Right renal cortex interstitium (tissue), 3 donors: ENCODE results near the gene METTL23. TPM values are rescaled to one million over a fixed set of nuclear protein-coding genes. Genes with fewer than 3 reads are reported as not detected.

Source experiments
- DNase-seq, 3 donors: peaks; one replicate each; pipeline ENCODE4 v3.0.0-alpha.2; 2013; ENCODE audit warnings: low read depth in 3 of 3, low spot score in 2 of 3
- polyA plus RNA-seq, 3 donors: library from polyadenylated mRNA; unstranded; fragments of 120-200 nt; gene quantifications; one replicate each; pipeline ENCODE4 v1.2.1, GENCODE V29; 2013; ENCODE audit not compliant: insufficient read length in 3 of 3

Gene METTL23
- 10 to 100 TPM; 43.3 to 47.3 (median 44.8) TPM for polyA plus RNA-seq

DNA sequence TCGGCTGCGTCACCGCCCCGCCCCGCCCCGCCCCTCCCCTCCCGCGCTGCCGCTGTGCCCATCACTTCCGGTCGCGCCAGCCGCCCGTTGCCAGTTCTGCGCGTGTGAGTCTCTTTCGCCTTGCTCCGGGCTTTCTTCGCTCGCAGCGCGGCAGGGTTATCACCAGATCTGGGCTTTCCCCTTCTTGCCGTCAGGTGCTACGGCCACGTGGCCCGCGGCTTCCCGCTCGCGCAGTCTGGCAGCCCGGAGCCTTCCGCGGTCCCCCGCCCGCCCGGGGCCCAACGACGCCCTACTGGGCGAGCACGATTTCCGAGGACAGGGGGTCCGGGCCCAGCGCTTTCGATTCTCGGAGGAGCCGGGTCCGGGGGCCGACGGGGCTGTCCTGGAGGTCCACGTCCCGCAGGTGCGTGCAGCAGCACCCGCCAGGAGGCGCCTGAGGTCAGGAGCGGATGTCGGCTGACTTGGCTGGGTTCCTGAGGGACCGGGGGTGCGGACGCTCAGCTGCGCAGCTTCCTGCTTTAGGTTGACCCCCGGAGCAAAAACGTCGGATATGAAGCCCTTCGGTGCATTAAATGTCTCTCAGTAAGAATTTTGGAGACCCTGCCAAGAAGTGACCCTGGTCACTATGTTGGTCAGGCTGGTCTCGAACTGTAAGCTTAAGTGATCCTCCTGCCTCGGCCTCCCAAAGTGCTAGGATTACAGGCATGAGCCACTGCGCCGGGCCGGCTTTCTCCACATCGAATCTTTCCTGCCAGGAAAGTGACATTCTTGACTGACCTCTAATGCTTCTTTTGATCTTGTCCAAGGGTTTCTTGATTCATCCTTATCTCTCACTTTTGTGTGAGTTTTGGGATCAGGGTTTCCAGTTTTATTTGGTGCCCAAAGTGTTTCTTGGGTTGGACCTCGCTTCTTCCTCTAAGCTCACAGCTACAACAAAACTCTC, at the start of gene METTL23:
TSS of gene METTL23 (plus strand) at position 64 of the 943 bp plus-strand sequence. CDS start 2,872 bp downstream, outside the sequence.
- no peak for DNase-seq

- DNase-seq = no peak
These were observed 49.2 kb upstream of the METTL23 start for GRCh38 chr17:76677406-76677805.

DNA sequence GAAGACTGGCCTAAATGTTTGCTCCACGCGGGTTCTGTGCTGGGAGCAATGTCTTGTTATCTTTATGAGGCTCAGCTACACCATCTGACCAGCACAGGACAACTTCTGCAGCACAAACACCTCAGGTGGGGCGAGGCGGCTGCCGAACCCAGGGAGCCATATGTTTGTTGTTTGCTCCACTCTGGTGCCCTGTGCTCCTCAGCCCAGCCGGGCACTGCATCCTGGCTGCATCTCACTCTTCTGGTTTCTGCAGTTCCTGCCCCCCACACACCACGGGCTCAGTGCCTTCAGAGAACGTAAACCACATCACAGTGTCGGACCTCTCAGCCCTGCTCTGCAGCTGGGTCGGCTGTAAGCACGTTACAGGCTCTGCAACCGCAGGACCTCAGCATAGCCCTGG, 48.3 kb upstream of the METTL23 start:
- no peak for DNase-seq

DNA sequence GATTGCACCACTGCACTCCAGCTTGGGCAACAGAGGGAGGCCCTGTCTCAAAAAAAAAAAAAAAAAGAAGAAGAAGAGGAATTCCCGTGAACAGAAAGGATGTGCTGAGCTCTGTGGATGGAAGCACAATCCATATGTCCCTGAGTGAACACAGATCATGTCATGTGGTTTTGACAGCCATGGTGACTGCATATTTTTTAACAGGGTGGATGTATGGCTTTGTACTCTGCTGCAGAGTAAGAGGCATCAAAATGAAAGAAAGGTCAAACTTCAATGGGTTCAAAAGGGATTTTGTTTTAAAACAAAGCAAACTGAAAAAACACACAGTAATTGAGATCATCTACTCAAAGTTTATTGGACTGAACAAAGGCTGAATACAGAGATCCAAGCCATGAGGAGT, 47.4 kb upstream of the METTL23 start:
- DNase-seq = no peak

DNA sequence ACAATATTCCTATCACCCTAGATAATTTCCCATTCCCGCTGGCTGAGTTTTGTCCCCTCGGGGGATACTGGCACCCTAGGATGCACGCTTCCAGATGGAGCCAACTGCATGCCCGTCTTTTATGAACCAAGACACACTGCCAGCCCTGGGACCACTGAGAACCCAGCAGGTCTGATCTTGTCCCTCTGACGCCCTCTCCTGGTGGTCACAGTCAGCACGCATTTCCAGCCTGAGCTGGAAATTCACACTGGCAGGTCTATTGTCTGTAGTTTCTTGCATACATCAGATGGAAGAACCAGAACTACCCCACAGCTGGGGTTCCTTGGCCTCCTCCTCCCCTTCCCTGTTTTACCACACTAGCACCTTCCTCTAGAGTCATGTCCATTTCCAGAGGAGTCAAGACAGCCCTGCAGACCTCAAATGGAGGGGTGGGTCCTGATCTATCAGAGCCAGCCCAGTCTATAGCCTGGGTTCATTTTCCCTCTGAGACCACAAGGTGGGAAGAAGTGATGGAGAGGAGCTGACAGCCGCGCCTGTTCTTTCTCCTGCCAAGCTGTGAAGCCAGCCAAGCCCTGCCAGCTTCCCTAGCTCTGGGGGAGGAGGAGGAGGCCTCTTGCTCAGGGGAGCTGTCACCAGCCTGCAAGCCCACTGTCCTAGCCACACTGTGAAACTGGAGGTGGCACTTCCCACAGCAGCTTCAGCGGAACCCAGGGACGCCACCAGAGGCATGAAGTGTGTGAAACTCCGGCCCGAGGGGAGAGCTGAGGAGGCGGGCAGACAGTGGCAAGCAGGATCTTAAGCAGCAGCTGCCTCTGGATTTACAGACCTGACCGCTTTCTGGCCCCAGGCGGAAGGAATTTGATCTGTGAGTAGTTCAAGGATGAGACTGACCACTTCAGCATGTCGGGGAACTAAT, 45.2 kb upstream of the METTL23 start:
- DNase-seq = no peak

GRCh38 chr17:76682296-76682695, 44.3 kb upstream of the METTL23 start:
- no peak for DNase-seq

- no peak for DNase-seq
These were observed 43.5 kb upstream of the METTL23 start for GRCh38 chr17:76683011-76683755.

- no peak for DNase-seq
These were observed 42.5 kb upstream of the METTL23 start for GRCh38 chr17:76683921-76684745.

DNA sequence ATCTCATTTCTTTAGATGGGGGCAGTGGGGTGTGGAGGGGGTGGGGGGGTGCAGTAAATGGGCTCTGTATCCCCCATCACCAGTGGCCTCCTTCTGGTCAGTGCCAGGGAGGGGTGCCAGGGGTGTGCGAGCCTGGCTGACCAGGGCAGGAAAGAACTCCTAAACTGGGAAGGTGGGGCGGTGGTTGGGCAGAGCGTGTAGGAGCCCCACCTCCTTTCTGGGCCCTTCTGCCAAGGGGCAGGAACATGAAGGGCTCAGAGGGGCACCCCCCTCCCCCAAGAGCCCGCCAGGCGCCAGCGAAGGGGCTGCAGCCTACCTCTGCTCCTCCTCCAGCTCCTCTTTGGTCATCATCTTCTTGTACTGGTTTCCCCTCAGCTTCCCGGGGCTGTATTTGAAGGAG, 41.9 kb upstream of the METTL23 start:
- DNase-seq = no peak

- no peak for DNase-seq
These were observed 41.3 kb upstream of the METTL23 start for GRCh38 chr17:76685366-76685765.

- DNase-seq = no peak
These were observed 40.8 kb upstream of the METTL23 start for GRCh38 chr17:76685846-76686245.

DNA sequence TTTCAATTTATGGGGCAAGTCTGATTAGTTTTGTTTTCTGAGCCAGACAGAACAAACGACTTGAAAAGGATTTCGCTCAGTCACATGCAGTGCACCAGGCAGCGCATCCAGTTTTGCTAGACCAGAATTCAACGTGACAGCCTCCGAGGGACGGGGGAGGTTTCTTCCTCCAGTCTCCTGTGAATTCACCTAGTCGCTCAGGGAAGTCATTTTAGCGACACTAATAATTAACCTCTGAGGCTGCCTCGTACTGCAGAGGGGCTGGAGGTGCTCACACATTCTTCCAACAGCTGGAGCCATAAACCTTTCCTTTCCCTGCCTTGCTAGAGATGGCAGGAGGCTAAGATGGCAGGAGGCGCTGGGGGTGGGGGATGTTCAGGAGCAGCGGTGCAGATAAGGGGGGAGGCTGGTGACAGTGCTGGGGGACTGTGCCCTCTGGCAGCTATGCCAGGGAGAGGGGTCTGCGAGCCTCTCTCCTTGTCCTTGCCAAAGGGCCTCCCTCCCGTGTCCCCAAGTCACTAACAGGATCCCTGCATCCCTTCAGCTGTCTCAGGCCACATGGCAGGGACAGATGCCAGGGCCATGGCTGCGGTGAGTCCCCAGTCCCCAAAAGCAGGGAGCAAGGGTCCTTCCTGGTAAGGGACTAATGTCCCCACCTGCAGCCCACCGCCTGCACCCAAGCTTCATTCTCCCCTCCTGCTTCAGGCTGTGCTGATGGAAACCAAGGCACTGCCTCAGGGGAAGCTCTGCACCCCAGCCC, 39.9 kb upstream of the METTL23 start:
- no peak for DNase-seq

GRCh38 chr17:76687298-76688164, 39.1 kb upstream of the METTL23 start:
- no peak for DNase-seq

- DNase-seq = no peak
These were observed 38.4 kb upstream of the METTL23 start for GRCh38 chr17:76688165-76688622.

- DNase-seq = no peak
These were observed 36.8 kb upstream of the METTL23 start for GRCh38 chr17:76689859-76690258.

DNA sequence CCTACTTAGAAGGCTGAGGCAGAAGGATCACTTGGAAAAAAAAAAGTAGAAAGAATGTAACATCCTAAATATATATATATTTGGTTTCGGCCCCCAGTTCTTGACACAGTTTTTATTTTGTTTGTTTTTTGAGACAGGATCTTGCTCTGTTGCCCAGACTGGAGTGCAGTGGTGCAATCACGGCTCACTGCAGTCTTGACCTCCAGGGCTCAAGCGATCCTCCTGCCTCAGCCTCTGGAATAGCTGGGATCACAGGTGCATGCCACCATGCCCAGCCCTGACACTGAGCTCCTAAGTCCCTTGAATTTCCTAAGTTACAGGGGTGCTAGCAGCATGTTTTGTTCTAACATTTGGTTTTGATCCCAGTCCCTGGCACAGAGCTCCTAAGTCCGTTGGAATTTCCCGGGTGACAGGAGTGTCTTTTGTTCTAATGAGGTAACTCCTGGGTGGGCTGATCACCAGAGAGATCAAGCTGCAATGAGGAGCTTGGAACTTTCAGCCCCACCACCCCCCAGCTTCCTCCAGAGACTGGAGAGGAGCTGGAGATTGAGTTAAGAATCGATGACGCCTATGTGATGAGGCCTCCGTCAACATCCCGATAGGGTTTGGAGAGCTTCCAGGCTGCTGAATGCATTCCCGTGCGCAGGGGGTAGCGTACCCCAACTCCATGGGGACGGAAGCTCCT, 35.9 kb upstream of the METTL23 start:
- DNase-seq = no peak
